H1 (cell line): Measurements from ENCODE around the gene KIDINS220. TPM values are rescaled to one million over a fixed set of nuclear protein-coding genes. Genes with fewer than 3 reads are reported as not detected.

Experiments
- CTCF ChIA-PET: fragments of 300-600 bp; sonication (Branson Sonifier 250); formaldehyde crosslinking; loops from one replicate; lab custom pipeline; 2021; ENCODE audit not compliant: partially characterized antibody; lab: Charles Lee
- POLR2A ChIA-PET: fragments of 300-600 bp; sonication (Branson Sonifier 250); formaldehyde crosslinking; loops from one replicate; lab custom pipeline; 2021; ENCODE audit warnings: inconsistent platforms; ENCODE audit not compliant: partially characterized antibody; lab: Charles Lee
- DNase-seq, 2 experiments: peaks; one replicate each; pipeline versions ENCODE4 v3.0.0 to v3.0.0-alpha.2; 2010 to 2022; ENCODE audit warnings: low spot score in 2 of 2, low read depth in 1 of 2, mixed read lengths in 1 of 2
- FAIRE-seq: peaks from 2 replicates; lab custom pipeline; 2011; peaks lifted over from hg19 to GRCh38; lab: Jason Lieb, UNC
- H2AFZ ChIP-seq: 2 replicates; pipeline ENCODE4 v1.8.1; 2012; ENCODE audit warnings: low read length, inconsistent platforms
- H2AK5ac ChIP-seq: 2 replicates; pipeline ENCODE4 v1.6.1; 2013; ENCODE audit warnings: low read depth, low read length
- H2BK120ac ChIP-seq: replicated peaks from 2 replicates; pipeline ENCODE3; 2013; ENCODE audit warnings: low read depth, low read length, inconsistent platforms
- H2BK12ac ChIP-seq: 2 replicates; pipeline ENCODE4 v1.6.1; 2013; ENCODE audit warnings: low read depth, low read length
- H2BK15ac ChIP-seq: 2 replicates; pipeline ENCODE4 v1.6.1; 2013; ENCODE audit warnings: low read length
- H2BK20ac ChIP-seq: 2 replicates; pipeline ENCODE4 v1.6.1; 2013; ENCODE audit warnings: low read length
- H2BK5ac ChIP-seq: 2 replicates; pipeline ENCODE4 v1.6.1; 2013; ENCODE audit warnings: low read depth, low read length
- H3K14ac ChIP-seq: 2 replicates; pipeline ENCODE4 v1.6.1; 2013; ENCODE audit warnings: inconsistent platforms; ENCODE audit not compliant: insufficient read length
- H3K18ac ChIP-seq: 2 replicates; pipeline ENCODE4 v1.6.1; 2013; ENCODE audit warnings: low read length; ENCODE audit errors: extremely low read depth
- H3K23ac ChIP-seq: 2 replicates; pipeline ENCODE4 v1.6.1; 2013; ENCODE audit warnings: inconsistent platforms; ENCODE audit not compliant: insufficient read length
- H3K23me2 ChIP-seq: 2 replicates; pipeline ENCODE4 v1.6.1; 2013; ENCODE audit warnings: low read depth, low read length
- H3K27ac ChIP-seq: 2 replicates; pipeline ENCODE4 v1.6.1; 2011; ENCODE audit warnings: low read depth, low read length, inconsistent platforms
- H3K27me3 ChIP-seq, 4 experiments: replicated peaks in 1 of 4; 1 replicate in 1 of 4; 2 replicates in 3 of 4; pipeline versions ENCODE4 v1.6.1 to v1.8.1; 2011 to 2013; ENCODE audit warnings: low read length in 3 of 4, mild to moderate bottlenecking in 3 of 4, inconsistent platforms in 2 of 4, mixed read lengths in 2 of 4, moderate library complexity in 1 of 4; ENCODE audit not compliant: control insufficient read depth in 3 of 4, insufficient read depth in 3 of 4; ENCODE audit errors: extremely low read depth in 1 of 4
- H3K36me3 ChIP-seq, 4 experiments: 2 replicates each; pipeline versions ENCODE4 v1.6.1 to v1.8.1; 2011 to 2013; ENCODE audit warnings: mild to moderate bottlenecking in 4 of 4, low read length in 3 of 4, moderate library complexity in 2 of 4, control low read depth in 1 of 4, inconsistent platforms in 1 of 4; ENCODE audit not compliant: insufficient read depth in 4 of 4, control insufficient read depth in 2 of 4
- H3K4ac ChIP-seq: replicated peaks from 2 replicates; pipeline ENCODE3; 2013; ENCODE audit warnings: low read length, low read depth, mixed read lengths, inconsistent platforms; ENCODE audit not compliant: insufficient read length
- H3K4me1 ChIP-seq, 4 experiments: replicated peaks in 1 of 4; 1 replicate in 1 of 4; 2 replicates in 3 of 4; pipeline versions ENCODE4 v1.6.1 to v1.8.1; 2011 to 2013; ENCODE audit warnings: low read length in 3 of 4, inconsistent platforms in 2 of 4, mixed read lengths in 1 of 4; ENCODE audit not compliant: insufficient read depth in 4 of 4, control insufficient read depth in 3 of 4
- H3K4me2 ChIP-seq, 2 experiments: 2 replicates each; pipeline versions ENCODE4 v1.6.1 to v1.8.1; 2011 to 2013; ENCODE audit warnings: low read depth in 2 of 2, low read length in 2 of 2, control low read depth in 1 of 2, inconsistent platforms in 1 of 2, mild to moderate bottlenecking in 1 of 2; ENCODE audit not compliant: insufficient read depth in 1 of 2
- H3K4me3 ChIP-seq, 4 experiments: fragments of 200-600, 300-600 bp in 1 of 4; sonication (generic), shearing (Covaris generic), sonication (Bioruptor Twin) in 1 of 4; 2 replicates each; pipeline versions ENCODE4 v1.5.1 to v1.8.1; 2011 to 2016; ENCODE audit warnings: low read length in 4 of 4, low read depth in 3 of 4, control low read depth in 2 of 4, inconsistent platforms in 2 of 4, mild to moderate bottlenecking in 2 of 4, mixed read lengths in 1 of 4, moderate library complexity in 1 of 4; ENCODE audit not compliant: insufficient read depth in 2 of 4; ENCODE audit errors: extremely low read depth in 1 of 4
- H3K56ac ChIP-seq: replicated peaks from 2 replicates; pipeline ENCODE3; 2013; ENCODE audit warnings: low read depth, mild to moderate bottlenecking, mixed read lengths, low read length, inconsistent platforms; ENCODE audit not compliant: insufficient read length
- H3K79me1 ChIP-seq: 2 replicates; pipeline ENCODE4 v1.6.1; 2013; ENCODE audit warnings: low read depth, low read length, control low read depth
- H3K79me2 ChIP-seq, 2 experiments: 2 replicates each; pipeline versions ENCODE4 v1.6.1 to v1.8.1; 2012 to 2013; ENCODE audit warnings: low read length in 2 of 2, mild to moderate bottlenecking in 2 of 2, inconsistent platforms in 1 of 2; ENCODE audit not compliant: insufficient read depth in 2 of 2, control insufficient read depth in 1 of 2
- H3K9ac ChIP-seq, 4 experiments: replicated peaks in 1 of 4; 1 replicate in 1 of 4; 2 replicates in 3 of 4; pipeline versions ENCODE4 v1.6.1 to v1.8.1; 2011 to 2013; ENCODE audit warnings: low read depth in 3 of 4, low read length in 3 of 4, control low read depth in 2 of 4, mild to moderate bottlenecking in 2 of 4, moderate library complexity in 2 of 4, inconsistent platforms in 1 of 4; ENCODE audit errors: extremely low read depth in 1 of 4
- H3K9me3 ChIP-seq, 2 experiments: 2 replicates each; pipeline versions ENCODE4 v1.6.1 to v1.8.1; 2012 to 2013; ENCODE audit warnings: mild to moderate bottlenecking in 2 of 2, moderate library complexity in 2 of 2, control low read depth in 1 of 2, inconsistent platforms in 1 of 2, low read depth in 1 of 2, low read length in 1 of 2, mixed read lengths in 1 of 2; ENCODE audit not compliant: insufficient read depth in 2 of 2
- H4K20me1 ChIP-seq, 2 experiments: replicated peaks in 1 of 2; 2 replicates each; pipeline versions ENCODE3 to v1.8.1; 2011 to 2013; ENCODE audit warnings: inconsistent platforms in 2 of 2, low read length in 2 of 2, mild to moderate bottlenecking in 1 of 2; ENCODE audit not compliant: insufficient read depth in 2 of 2, control insufficient read depth in 1 of 2
- H4K5ac ChIP-seq: 2 replicates; pipeline ENCODE4 v1.6.1; 2013; ENCODE audit warnings: low read length, low read depth, mixed read lengths, inconsistent platforms; ENCODE audit not compliant: insufficient read length
- H4K8ac ChIP-seq: 2 replicates; pipeline ENCODE4 v1.8.0; 2013; ENCODE audit warnings: mild to moderate bottlenecking, moderate library complexity, low read length, inconsistent platforms; ENCODE audit not compliant: insufficient read depth; ENCODE audit errors: extremely low read depth
- H4K91ac ChIP-seq: replicated peaks from 2 replicates; pipeline ENCODE3; 2013; ENCODE audit warnings: low read length, mixed read lengths, inconsistent platforms; ENCODE audit not compliant: insufficient read length
- ATF3 ChIP-seq: IDR thresholded peaks from 2 replicates; pipeline ENCODE4 v1.6.1; 2011; ENCODE audit warnings: low read depth, mild to moderate bottlenecking, low read length; ENCODE audit not compliant: insufficient read depth
- BCL11A ChIP-seq, 2 experiments: IDR thresholded peaks; one replicate each; pipeline ENCODE4 v1.6.1; 2011; ENCODE audit warnings: low read depth in 2 of 2, low read length in 2 of 2, mild to moderate bottlenecking in 2 of 2
- CBX5 ChIP-seq: fragments of 300-800, 300-1000 bp; sonication (generic); IDR thresholded peaks from 2 replicates; pipeline ENCODE4 v1.7.1; 2016; ENCODE audit warnings: antibody characterized with exemption, low read length, low read depth
- CBX8 ChIP-seq: fragments of 300-800, 300-1000 bp; sonication (generic); IDR thresholded peaks from 2 replicates; pipeline ENCODE4 v1.7.1; 2016; ENCODE audit warnings: low read depth, low read length, borderline replicate concordance
- FOSL1 ChIP-seq: IDR thresholded peaks from 2 replicates; pipeline ENCODE4 v1.6.1; 2011; ENCODE audit warnings: mild to moderate bottlenecking, low read depth, low read length, moderate library complexity; ENCODE audit not compliant: insufficient read depth
- KDM4A ChIP-seq: IDR thresholded peaks from one replicate; pipeline ENCODE4 v1.7.1; 2012; ENCODE audit warnings: low read depth, mild to moderate bottlenecking, moderate library complexity, low read length, inconsistent platforms; ENCODE audit not compliant: severe bottlenecking
- NRF1 ChIP-seq: IDR thresholded peaks from 2 replicates; pipeline ENCODE4 v1.6.1; 2011; ENCODE audit warnings: mild to moderate bottlenecking, low read depth, low read length, improper control_type of control experiment
- POU5F1 ChIP-seq: IDR thresholded peaks from 2 replicates; pipeline ENCODE4 v1.6.1; 2011; ENCODE audit warnings: low read depth, mild to moderate bottlenecking, low read length, moderate library complexity
- RBBP5 ChIP-seq: IDR thresholded peaks from 2 replicates; pipeline ENCODE4 v1.7.1; 2012; ENCODE audit warnings: low read depth, mild to moderate bottlenecking, inconsistent platforms, low read length, moderate library complexity, borderline replicate concordance
- RXRA ChIP-seq: IDR thresholded peaks from 2 replicates; pipeline ENCODE4 v1.6.1; 2011; ENCODE audit warnings: low read depth, mild to moderate bottlenecking, low read length, moderate library complexity; ENCODE audit not compliant: insufficient read depth
- SUZ12 ChIP-seq: fragments of 200-600 bp; sonication (generic); IDR thresholded peaks from 2 replicates; pipeline ENCODE4 v1.6.1; 2012; ENCODE audit warnings: mild to moderate bottlenecking, inconsistent platforms, low read length, moderate library complexity, mixed read lengths
- WGBS, 2 experiments: shearing (Covaris generic) in 1 of 2; methylation state at CpG; one replicate each; pipeline versions ENCODE4 v1.1.6 to v1.1.7; 2013 to 2015; ENCODE audit warnings: low lambda C conversion rate in 2 of 2, mixed read lengths in 2 of 2, inconsistent platforms in 1 of 2, low coverage in 1 of 2, missing lambda C conversion rate in 1 of 2; ENCODE audit not compliant: insufficient replicate concordance in 2 of 2, insufficient coverage in 1 of 2, insufficient read length in 1 of 2; ENCODE audit errors: extremely low coverage in 1 of 2, missing lambda C conversion rate in 1 of 2; 5-methylcytosine and 5-hydroxymethylcytosine counted together
- polyA plus RNA-seq, 7 experiments: library from polyadenylated mRNA; depleted of rRNA in 3 of 7; stranded (reverse) in 5 of 7; unstranded in 2 of 7; fragments of >200 nt in 5 of 7; fragments of 200-250 nt in 2 of 7; gene quantifications; 1 replicate in 5 of 7; 2 replicates in 1 of 7; 4 replicates in 1 of 7; pipeline versions ENCODE4 v1.2.1 to v1.2.3, GENCODE V29; 2011 to 2013; ENCODE audit warnings: missing spikeins in 2 of 7, mixed read lengths in 2 of 7
- total RNA-seq: library from RNA; stranded (reverse); fragmentation: NEBNext Ultra II Directional; extraction: Animal tissue kit (Norgen Biotek cat#: 25700); gene quantifications from 2 replicates; pipeline ENCODE4 v1.2.1, GENCODE V29; 2021

KIDINS220 gene
- total and polyA plus RNA-seq, 2 of the 8 experiments (the other 6 are each of a cell fraction or from before 2014, with no cell fraction given), result 21.2 to 27.1 TPM

DNA sequence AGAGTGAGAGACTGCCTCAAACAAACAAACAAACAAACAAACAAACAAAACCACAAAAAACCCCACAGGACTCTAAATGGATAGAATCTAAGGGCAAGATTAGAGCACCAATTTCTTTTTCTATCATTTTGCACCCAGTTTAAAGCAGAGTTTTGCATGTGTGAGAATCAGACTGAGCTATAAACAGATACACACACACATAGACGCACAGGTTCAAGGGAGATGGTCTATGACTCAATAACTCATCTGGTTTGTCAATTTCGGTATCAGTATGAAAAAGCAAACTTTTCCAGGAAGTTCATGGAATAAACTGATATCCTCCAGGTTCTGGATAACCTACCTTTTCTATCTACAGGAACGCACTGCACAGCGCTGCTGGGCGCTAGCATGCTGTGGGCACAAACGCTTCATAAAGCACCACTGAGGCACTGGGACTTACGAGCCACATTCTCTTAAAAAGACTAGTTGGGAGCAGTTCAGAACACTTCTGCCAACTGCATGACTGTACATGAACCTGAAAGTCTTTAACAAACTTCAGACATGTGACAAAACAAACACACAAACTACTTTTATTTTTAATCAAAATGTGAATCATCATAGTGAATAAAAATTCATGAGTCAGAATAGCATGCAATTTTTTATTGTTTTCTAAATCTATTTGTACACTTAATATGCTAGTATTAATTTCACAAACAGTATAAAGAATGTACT, 109.0 kb downstream of the KIDINS220 start:
- H3K23me2 ChIP-seq, result no peaks in the 10 kb centered on the region
- H2BK20ac ChIP-seq, result no peak overlapping the region
- H3K56ac ChIP-seq, result no peak overlapping the region
- no peak overlapping the region for H2BK12ac ChIP-seq
- H3K36me3 ChIP-seq, result peaks cover 3 to 23% (median 14%) of the 10 kb centered on the region in 4 experiments; a peak in 7 of 8 replicates
- H3K27ac ChIP-seq, result no peak overlapping the region
- DNase-seq (no peak), FAIRE-seq (no peak)
- no peak overlapping the region for H3K4me3 ChIP-seq
- no peak overlapping the region for H3K4ac ChIP-seq
- H2BK5ac ChIP-seq, result no peak overlapping the region
- no peak overlapping the region for H4K91ac ChIP-seq
- no peak overlapping the region for H2AFZ ChIP-seq
- no peaks in the 10 kb centered on the region for H3K4me1 ChIP-seq
- H3K14ac ChIP-seq, result no peak overlapping the region
- H3K18ac ChIP-seq, result no peak overlapping the region
- H3K23ac ChIP-seq, result no peak overlapping the region
- 93% methylated on average over 7 of the region's 7 CpGs; no CpG with 5 or more reads in 1 of the 2 experiments for WGBS, 2 experiments
- H2BK15ac ChIP-seq, result no peak overlapping the region
- H2AK5ac ChIP-seq, result no peak overlapping the region
- H3K79me1 ChIP-seq, result no peaks in the 10 kb centered on the region
- no peaks in the 10 kb centered on the region for H3K9me3 ChIP-seq
- no peak overlapping the region for H4K8ac ChIP-seq
- H4K20me1 ChIP-seq, result no peaks in the 10 kb centered on the region
- H4K5ac ChIP-seq, result no peak overlapping the region
- H3K79me2 ChIP-seq, result no peaks in the 10 kb centered on the region
- no peaks in the 10 kb centered on the region for H3K27me3 ChIP-seq
- H3K9ac ChIP-seq, result no peak overlapping the region
- POLR2A ChIA-PET, result no interaction called here
- no peak overlapping the region for H2BK120ac ChIP-seq
- H3K4me2 ChIP-seq, result no peak overlapping the region
- CTCF ChIA-PET, result interaction anchor here (1.9 kb wide), 1 partner anchor 35 kb away, joined by 4 read pairs; no protein-coding TSS in a partner anchor
- TF ChIP-seq NRF1 (no peak), POU5F1 (no peak), CBX8 (no peak), CBX5 (no peak), SUZ12 (no peak), RBBP5 (no peak), BCL11A (IDR thresholded peaks at IDR 0.05; ENCODE audit: low read depth in 2 of 2, low read length in 2 of 2) (no peak), RXRA (no peak), KDM4A (no peak), FOSL1 (no peak), ATF3 (no peak)
